ENCODE results near the gene TEX14.
"Not testable (repeated sequence)": the region's sequence is repeated elsewhere in the genome, so short reads cannot be mapped to it uniquely, and the experiment has no call there.

Gene TEX14

DNA sequence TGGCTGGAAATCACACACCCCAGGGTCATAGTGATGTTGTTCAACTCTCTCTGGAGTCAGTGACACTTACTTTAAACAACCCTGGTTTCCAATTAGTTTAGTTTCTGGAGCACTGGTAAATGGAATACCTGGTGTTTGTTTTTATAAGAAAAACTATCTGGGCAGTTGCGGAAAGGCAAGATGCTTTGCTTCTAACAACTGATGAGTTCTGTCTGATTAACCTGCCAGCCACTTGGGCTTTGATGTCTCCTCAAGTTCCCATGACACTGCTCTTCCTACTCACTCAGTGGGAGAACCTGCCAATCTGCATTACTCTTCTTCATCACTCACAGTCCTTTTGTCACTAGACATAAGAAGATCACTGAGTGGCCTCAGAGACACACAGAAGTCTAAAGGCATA is 98.7 kb downstream of the TEX14 start:
- no peak for DNase-seq

DNA sequence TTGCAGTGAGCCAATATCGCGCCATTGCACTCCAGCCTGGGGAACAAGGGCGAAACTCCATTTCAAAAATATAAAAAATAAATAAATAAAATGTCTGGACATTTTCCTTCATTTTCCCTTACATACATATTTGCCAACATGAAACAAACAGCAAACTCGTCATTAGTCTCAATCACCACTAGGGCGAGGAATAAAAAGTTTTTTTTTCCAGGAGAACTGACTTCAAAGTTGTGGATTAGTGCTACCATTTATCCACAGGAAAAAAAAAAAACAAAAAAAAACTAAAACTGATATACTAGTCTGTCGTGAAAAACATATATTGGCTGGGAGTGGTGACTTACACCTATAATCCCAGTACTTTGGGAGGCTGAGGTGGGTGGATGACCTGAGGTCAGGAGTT is 100.4 kb downstream of the TEX14 start:
- no peak for DNase-seq

DNA sequence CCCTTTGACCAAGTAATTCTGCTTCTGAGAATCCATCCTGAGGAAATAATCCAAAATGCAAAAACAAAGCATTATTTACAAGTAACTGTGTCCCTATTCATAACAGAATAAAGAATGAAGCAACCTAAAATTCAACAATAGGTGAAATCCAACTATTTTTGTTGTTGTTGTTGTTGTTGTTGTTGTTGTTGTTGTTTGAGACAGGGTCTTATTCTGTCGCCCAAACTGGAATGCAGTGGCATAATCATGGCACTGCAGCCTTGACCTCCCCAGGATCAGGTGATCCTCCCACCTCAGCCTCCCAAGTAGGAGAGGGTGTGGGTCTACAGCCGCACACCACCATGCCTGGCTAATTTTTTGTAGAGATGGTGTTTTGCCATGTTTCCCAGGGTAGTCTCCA is 101.5 kb downstream of the TEX14 start:
- DNase-seq: no peak

DNA sequence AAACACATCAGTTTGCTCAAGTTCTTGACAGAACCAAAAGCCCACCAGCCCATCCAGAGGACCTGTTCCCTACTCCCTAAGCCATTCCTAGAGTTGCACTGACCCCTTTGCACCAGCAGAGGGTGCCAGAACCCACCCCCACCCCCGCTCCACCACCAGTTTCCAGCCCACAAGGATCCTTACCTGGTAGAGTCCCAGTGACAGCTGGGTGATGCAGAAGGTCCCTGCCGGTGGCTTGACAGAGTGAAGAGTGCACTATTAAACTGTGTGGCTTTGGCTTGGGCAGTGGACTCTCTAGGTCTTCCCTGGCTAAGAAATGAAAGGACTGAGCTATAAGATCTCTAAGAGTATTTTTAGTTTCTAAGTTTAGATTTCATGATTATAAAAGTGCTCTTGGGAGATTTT is 104.1 kb downstream of the TEX14 start:
- peak; percentile 66 for DNase-seq

DNA sequence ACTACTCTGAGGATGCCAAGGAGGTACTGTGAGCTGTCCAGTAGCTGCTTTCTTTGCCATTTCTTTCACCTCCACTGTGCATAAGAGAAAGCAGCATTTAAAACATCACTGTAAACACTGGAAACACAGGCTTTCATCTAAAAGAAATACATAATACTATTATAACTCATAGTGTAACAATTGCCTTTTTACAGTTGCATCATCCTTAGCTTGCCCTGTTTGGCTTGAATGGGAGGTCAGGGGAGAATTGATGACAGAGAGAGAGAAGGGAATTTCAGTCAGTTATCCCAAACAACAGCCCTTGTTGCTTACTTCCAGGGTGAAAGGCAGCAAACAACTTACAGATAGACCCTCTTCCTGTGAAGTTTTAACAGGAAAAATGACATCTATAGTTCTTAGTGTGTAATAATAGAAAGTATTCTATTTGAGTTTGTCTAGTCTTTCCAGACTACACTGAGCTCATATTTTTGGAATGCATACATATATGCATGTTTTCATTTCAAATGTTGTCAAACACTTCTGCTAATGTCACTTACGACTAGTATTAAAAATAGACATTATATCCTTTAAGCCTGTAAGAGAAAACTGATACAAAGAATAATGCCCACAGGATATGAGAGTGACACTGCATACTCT is 105.7 kb downstream of the TEX14 start:
- DNase-seq: no peak

DNA sequence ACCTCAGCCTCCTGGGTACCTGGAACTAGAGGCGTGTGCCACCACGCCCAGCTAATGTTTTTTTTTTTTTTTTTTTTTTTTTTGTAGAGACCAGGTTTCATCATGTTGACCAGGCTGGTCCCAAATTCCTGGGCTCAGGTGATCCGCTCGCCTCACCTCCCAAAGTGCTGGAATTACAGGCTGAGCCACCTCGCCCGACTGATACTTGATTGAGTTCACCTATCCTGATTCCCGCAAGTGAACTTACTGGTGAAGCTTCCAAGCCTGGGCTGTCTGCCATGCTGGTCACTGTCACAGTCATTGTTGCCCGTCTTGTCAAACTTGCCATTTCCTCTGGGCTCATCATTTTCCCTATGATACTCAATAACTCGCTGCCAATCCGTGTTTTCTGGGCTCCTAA is 106.3 kb downstream of the TEX14 start:
- DNase-seq: no peak

DNA sequence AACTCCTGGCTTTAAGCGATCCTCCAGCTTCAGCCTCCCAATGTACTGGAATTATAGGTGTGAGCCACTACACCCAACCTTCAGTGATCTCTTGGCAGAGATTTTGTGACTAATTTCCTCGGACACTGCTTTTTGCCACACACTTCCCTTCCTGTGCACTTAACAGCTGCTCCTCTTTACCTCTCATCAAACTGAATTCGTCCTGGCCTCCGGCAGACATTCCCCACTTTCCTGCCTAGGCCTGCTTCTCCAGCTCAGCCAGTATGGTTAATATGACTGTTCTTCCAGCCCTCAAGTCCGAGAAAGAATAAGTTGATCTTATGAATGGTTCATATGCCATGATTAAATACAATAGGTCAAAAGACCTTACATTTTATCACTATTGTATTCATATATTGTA is 108.4 kb downstream of the TEX14 start:
- no peak for DNase-seq

DNA sequence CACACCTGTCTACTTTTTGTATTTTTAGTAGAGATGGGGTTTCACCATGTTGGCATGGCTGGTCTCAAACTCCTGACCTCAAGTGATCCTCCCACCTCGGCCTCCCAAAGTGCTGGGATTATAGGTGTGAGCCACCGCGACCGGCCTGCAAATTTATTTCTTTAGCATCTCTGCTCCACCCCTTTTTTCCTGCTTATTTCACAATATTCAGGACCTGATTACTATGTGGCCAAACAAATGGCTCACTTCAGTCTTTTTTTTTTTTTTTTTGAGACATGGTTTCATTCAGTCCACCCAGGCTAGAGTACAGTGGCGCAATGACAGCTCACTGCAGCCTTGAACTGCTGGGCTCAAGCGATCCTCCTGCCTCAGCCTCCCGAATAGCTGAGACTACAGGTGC is 109.1 kb downstream of the TEX14 start:
- not testable (repeated sequence) for DNase-seq

DNA sequence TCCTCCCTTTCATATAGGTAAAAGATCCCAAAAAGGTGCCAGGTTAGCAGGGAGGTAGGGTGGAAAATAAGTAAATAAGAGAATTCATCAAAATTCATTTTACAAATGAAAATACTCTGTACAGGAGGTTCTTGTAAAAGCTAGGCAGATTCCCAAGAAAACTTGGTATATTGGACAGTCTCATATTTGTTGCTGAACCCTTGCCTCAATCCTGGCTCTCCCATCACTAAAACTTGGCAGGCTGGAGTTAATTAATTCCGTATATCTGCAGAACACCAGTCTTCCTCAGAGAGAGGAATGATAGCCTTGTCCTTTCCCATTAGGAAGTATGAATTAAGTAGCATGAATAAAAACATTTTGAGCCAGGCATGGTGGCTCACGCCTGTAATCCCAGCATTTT is 111.2 kb downstream of the TEX14 start:
- DNase-seq: no peak

DNA sequence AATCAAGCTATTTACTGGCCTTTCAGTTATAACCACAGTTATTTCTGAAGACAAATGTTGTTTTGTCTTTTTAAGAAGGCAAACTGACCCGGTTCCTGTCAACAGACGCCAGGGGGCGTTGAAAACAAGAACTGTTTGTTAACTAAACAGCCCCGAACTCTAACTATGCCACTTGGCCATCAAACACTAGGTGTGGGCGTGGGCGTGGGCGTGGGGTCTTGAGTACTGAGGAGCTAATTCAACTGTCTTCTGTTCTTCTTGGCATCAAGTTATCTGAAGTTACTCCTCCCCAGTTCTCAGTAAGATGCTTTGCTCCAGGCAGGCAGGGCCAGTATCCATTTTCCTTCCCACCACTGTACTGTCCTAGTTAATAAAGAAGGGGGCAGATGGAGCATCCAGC is 114.1 kb downstream of the TEX14 start:
- DNase-seq: peak; percentile 78

DNA sequence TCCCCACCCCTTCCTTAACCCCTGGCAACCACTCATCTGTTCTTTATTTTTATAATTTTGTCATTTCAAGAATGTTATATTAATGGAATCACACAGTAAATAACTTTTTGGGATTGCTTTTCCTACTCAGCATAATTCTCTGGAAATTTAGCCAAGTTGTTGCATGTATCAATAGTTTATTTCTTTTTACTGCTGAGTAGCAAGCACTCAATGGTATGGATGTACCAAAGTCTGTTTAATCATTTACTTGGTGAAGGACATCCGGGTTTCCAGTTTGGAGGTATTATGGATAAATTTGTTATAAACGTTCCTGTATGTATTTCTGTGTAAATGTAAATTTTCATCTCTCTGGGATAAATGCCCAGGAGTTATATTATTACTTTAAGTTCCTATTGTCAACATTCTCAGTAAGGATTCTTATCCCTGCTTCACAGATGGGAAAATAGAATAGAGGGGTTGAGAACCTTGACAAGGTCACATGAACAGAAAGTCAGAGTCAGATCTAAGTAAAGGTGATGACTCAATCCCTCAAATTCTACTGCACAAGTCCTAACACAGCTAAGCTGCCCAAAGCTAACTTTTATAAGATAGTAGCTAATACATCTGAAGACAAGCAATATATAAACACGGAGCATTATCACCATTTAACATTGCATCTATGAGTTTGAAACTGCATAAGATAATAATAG is 115.0 kb downstream of the TEX14 start:
- peak; percentile 41 for DNase-seq

DNA sequence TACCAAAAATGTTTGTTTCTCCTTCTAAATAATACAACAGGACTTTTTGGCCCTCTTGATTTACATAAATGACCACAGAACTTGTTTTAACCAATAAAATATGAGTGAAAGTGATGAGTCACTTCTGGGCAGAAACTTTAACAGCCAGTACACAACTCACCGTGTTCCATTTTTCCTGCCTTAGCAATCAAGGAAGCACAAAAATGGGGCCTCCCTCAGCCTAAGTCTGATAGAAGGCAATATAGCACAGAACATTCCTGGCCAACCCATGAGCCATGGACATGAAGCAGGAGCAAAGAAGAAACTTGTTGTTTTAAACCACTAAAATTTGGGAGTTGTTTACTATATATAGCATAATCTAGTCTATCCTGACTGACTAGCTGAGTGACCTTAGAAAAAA is 116.3 kb downstream of the TEX14 start:
- DNase-seq: peak; percentile 65

DNA sequence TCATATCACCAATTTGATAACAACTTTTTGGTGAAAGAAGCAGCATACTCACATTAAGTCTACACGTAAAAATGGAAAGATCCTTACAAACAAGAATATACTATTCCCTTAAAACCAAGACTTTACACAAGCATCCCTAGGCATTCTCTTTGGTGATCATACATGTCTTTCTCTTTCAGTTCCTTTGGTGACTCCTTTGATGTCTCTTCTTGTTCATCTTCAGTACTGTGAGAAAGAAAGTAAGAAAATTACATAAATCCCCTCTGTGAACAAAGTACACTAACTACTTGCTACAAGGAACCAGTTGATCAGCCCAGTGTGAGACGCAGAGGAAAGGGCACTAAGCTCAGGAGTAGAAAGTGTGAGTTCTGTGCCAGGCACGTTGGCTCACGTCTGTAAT is 117.8 kb downstream of the TEX14 start:
- DNase-seq: no peak

DNA sequence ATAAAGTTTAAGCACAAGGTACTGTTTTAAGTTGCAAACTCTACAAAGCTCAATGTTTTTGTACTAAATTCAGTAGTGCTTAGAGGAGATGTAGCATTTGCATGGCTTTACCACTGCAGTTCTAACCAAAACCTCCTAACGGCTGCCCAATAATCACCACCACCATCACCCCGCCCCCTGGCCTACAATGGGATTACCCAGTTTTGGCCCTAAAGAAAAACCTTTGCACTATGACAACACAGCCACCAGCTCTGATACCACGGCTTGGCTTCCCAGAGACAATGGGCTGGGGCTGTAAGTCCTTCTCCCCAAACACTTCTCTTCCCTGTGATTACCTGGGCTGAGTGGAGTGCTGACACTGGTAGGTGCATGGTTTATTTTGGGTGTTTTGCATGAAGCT is 119.0 kb downstream of the TEX14 start:
- DNase-seq: peak; percentile 66

DNA sequence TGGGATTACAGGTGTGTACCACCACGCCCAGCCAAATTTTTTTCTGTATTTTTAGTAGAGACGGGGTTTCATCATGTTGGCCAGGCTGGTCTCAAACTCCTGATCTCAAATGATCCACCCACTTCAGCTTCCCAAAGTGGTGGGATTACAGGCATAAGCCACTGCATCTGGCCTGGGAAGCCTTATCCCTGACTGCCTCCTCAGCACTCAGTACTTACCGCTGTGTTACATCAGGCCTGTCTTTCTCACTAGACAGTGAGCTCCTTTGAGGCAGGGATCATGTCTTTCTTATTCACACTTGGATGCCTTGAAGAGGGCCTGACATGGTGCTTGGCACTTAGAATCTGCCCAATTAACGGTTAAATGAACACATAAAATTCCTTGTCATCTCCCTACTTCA is 121.1 kb downstream of the TEX14 start:
- DNase-seq: no peak

DNA sequence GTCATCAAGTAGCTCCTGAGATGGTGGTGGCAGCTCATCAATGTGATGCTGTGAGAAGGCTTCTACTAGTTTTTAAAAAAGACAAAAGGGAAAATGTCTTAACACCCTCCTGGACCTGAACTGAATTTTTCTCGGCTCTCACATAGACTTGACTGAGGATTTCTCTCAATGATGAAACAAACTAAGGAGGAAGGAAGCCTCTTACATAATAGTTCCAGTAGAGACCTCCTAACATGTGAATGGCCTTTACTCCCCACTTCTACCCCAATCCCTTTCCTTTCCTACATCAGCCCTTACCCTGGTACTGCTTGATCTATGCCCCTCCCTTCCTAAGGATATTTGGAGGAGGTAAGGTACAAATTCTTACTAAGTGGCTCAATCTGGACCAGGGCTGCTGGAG is 122.6 kb downstream of the TEX14 start:
- no peak for DNase-seq

DNA sequence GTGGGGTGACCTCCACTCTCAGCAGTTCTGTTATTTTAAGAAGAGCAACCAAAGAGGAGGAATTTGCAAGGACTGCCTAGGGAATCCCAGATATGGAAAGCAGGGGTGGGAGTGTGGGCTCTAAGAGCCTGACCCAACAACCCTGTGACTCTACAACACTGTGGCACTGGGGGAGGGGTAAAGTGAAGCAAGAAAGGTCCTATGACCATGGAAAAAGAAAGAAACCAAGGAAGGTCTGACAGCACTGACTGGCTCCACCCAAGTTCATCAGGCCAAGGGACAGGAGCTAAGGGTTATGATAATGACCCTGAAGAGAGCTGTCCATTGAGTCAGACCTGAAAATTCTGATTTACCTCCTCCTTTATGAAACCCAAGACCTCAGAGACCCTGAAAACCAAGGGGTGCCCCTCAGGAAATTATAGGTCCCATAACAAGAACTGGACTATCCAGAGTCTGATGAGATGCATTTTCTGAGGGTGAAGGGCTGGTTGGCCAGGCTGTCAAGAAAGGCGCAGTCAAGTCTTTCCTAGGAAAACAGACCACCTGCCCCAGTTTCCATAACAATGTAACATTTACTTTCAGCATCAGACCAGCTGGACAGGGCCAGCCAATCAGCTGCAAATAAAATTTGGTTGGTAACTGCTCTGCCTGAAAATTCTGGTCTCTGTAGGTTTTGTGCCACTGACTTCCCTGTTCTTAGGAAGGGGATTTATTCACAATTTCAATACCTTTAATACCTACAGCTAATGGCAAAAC is 123.6 kb downstream of the TEX14 start:
- DNase-seq: no peak

DNA sequence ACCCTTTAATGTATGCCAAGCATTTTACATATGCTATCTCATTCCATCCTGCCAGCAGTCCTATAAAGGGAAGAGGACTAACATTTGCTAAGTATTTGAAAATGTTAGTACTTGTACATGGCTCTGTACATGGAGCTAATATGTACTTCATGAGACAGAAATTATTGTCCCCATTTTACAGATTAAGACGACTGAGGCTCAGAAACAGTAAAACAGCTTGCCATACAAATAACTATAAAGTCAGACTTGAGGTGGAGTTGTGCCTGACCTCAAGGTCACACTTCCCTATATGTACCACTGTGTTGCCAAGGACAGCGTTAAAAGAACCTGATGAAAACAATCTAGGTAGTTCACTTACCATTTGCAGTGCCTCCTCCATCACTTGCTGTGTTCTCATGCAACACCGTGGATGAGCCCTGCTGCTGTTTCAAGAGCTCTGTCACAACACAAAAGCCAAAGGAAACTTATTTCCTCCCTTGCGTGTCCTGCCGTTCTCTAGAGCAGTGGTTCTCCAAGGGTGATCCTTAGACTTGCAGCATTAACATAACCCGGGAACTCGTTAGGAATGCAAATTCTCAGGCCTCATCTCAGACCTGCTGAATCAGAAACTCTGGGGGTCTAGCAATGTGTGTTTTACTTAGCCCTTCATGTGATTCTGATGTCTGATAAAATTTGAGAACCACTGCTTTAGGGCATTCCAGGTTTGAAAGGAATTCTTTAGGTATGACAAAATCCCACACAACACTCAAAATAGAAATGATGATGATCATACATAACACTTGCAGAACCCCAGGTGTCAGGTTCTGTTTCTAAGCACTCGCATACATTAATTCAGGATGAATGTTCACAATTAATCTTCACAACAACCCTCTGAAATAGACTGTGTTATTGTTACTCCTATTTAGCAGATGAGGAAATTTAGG is 126.2 kb downstream of the TEX14 start:
- no peak for DNase-seq

DNA sequence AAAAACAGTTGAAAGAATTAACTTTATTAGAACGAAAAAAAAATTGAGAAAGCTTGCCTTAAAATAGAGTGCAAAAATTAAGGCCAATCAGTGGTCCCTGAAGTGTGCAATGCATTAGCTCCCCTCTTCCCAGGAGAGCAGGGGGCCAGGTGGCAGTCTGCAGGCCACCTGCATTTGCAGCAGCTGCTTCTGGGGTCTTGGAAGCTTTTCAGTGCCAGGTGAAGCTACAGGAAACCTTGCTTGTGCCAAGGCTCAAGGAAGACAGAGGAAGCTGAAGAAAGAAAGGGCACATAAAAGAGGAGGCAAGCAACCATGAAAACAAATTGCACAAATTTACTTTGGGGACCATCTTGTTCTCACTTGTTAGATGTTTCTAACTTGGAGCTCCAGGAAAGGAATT is 126.9 kb downstream of the TEX14 start:
- DNase-seq: no peak

DNA sequence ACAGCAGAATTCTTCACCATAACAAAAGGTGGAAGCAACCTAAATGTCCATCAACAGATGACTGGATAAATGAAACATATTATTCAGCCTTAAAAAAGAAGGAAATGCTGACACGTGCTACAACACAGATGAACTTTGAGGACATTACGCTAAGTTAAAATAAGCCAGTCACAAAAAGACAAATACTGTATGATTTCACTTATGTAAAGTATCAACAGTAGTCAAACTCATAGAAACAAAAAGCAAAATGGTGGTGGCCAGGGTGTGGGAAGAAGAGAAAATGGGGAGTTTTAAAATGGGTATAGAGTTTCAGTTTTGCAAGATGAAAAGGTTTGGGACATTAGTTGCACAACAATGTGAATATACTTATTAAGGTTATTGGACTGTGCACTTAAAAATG is 127.6 kb downstream of the TEX14 start:
- no peak for DNase-seq

DNA sequence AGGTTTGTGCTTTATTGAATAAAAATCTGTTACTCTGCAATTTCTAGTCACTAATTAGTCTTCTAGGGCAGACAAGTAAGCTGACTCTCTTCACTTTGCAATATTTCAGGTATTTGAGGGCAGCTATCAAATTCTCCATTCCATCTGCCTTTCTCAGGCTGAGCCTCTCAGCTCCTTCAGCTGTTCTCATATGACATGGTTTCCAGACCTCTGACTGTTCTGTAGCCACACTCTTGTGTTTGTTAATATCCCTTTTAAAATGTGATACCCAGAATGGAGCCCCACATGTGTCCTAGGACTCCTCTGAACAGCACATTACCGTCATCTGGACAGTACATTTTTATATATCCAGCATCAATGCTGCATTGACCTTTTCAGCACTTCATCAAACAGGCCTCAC is 131.3 kb downstream of the TEX14 start:
- no peak for DNase-seq

DNA sequence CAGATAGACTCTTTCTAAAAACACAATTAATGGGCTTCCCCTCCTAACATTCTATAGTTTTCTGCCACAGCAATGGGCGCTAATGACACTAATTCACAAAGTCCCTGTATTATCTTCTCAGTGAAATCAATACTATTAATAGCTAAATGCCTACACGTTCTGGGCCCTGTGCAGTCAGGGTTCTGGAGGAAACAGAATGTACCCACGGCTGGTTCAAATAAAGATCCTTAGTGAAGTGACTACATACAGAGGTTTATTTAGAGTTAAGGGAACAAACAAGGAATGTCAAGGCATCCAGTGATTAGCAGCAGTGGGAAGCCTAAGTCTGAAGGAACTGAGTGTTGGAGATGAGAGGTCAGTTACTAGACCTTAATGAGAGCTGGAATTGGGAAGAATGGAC is 133.9 kb downstream of the TEX14 start:
- no peak for DNase-seq

DNA sequence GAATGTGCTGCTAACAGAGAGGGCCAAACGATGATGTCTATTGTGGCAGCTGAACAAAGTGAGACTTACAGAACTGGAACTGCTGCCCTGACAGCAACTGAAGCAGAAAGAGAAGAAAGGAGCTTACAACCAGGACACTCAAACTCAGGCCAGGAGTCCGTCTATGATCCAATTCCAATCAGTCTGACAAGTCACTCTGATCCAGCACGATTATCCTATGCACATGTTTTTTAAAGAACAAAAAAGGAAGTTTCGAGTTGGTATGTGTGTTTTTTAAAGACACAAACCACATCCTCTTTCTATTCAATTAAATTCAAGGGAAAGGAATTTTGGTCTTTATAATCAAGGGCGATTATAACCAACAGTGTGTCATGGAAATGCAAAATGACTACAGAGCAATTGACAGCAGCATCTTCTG is 135.0 kb downstream of the TEX14 start:
- peak; percentile 78 for DNase-seq

Measured in OCI-M1 (cell line).